Sigmoid colon (tissue), 3 donors: ENCODE measurements around the gene TPSD1.

Experiments used
- CTCF ChIP-seq, 4 experiments: fragments of 450-650 bp in 3 of 4; fragments of 200-600 bp in 1 of 4; IDR thresholded peaks; one replicate each; pipeline ENCODE4 v1.5.1; 2016 to 2019; ENCODE audit warnings: antibody characterized with exemption in 4 of 4, mild to moderate bottlenecking in 3 of 4, moderate library complexity in 2 of 4
- POLR2A ChIP-seq, 2 donors: fragments of 450-650 bp; IDR thresholded peaks; one replicate each; pipeline ENCODE4 v1.6.1; 2016; ENCODE audit warnings: antibody characterized with exemption in 2 of 2, mild to moderate bottlenecking in 2 of 2, moderate library complexity in 2 of 2

- TF ChIP-seq POLR2A (IDR thresholded peaks at IDR 0.05), result no peak
- no peak for TF ChIP-seq CTCF (IDR thresholded peaks at IDR 0.05)
Observed at GRCh38 chr16:1245452-1246020, 10.3 kb upstream of the TPSD1 start.
